Measurements from ENCODE around the gene ALDH9A1. TPM values are rescaled to one million over a fixed set of nuclear protein-coding genes. Genes with fewer than 3 reads are reported as not detected.

ALDH9A1 gene
- total RNA-seq, 1 experiment from 2014 or later = 78.0 TPM

- H3K27ac ChIP-seq (ENCODE audit: low read length) = no peak overlapping the region
- no peaks in the 10 kb centered on the region for H3K4me1 ChIP-seq (ENCODE audit: insufficient read depth, low read length)
- H3K9ac ChIP-seq (ENCODE audit: low read length) = no peak overlapping the region
- TF ChIP-seq EZH2 (IDR thresholded peaks at IDR 0.05; ENCODE audit: low read length, unreplicated experiment) = no peak
- no peak for TF ChIP-seq CTCF (conservative IDR thresholded peaks at IDR 0.05; ENCODE audit: low read depth, low read length)
- TF ChIP-seq EZH2phosphoT487 (IDR thresholded peaks at IDR 0.05; ENCODE audit: borderline replicate concordance, low read length) = no peak
- H3K27me3 ChIP-seq (ENCODE audit: low read length) = no peaks in the 10 kb centered on the region
- no peak overlapping the region for H2AFZ ChIP-seq (ENCODE audit: low read length)
- intact Hi-C loops (cut with micrococcal nuclease) = no loop called here
- ATAC-seq (no peak), DNase-seq (no peak)
- no peaks in the 10 kb centered on the region for H3K9me2 ChIP-seq (replicated peaks; ENCODE audit: low read length)
- peaks cover 15% of the 10 kb centered on the region for H3K36me3 ChIP-seq (ENCODE audit: low read depth, low read length)
- peaks cover 8% of the 10 kb centered on the region; the same call in 1 of the 2 replicates for H4K20me1 ChIP-seq (ENCODE audit: low read length)
- CTCF ChIA-PET = no interaction called here
- no TSS peak for BruUV-seq (replicated peaks)
- peaks cover 69% of the 10 kb centered on the region for H3K79me2 ChIP-seq (ENCODE audit: low read length)
- no peaks in the 10 kb centered on the region for H3K9me3 ChIP-seq (ENCODE audit: low read length)
- POLR2A ChIA-PET (ENCODE audit: unreplicated experiment) = interaction anchor here (0.7 kb wide), 1 partner anchor 10 kb away, joined by 5 read pairs; the partner anchor contains the start of gene ALDH9A1
- H3F3A ChIP-seq (ENCODE audit: low read length, unreplicated experiment) = no peaks in the 10 kb centered on the region
- no peak overlapping the region for H3K4me2 ChIP-seq (ENCODE audit: low read length)
- H3K4me3 ChIP-seq (ENCODE audit: low read length) = no peak overlapping the region
These were observed 10.3 kb downstream of the ALDH9A1 start for GRCh38 chr1:165688046-165688445.

GRCh38 chr1:165686971-165687433 lies 11.4 kb downstream of the ALDH9A1 start:
- H3K9ac ChIP-seq (ENCODE audit: low read length) = no peak overlapping the region
- intact Hi-C loops (cut with micrococcal nuclease) = no loop called here
- no peaks in the 10 kb centered on the region for H3K27me3 ChIP-seq (ENCODE audit: low read length)
- no peaks in the 10 kb centered on the region for H3K9me2 ChIP-seq (replicated peaks; ENCODE audit: low read length)
- no TSS peak for BruUV-seq (replicated peaks)
- ChIA-PET POLR2A (ENCODE audit: unreplicated experiment) (no interaction called here), CTCF (no interaction called here)
- H3K9me3 ChIP-seq (ENCODE audit: low read length) = no peaks in the 10 kb centered on the region
- no peak overlapping the region for H2AFZ ChIP-seq (ENCODE audit: low read length)
- TF ChIP-seq EZH2 (IDR thresholded peaks at IDR 0.05; ENCODE audit: low read length, unreplicated experiment) = no peak
- no peak for TF ChIP-seq CTCF (conservative IDR thresholded peaks at IDR 0.05; ENCODE audit: low read depth, low read length)
- TF ChIP-seq EZH2phosphoT487 (IDR thresholded peaks at IDR 0.05; ENCODE audit: borderline replicate concordance, low read length) = no peak
- H3K4me2 ChIP-seq (ENCODE audit: low read length) = no peak overlapping the region
- no peak for ATAC-seq
- H4K20me1 ChIP-seq (ENCODE audit: low read length) = peaks cover 8% of the 10 kb centered on the region; the same call in 1 of the 2 replicates
- peaks cover 67% of the 10 kb centered on the region for H3K79me2 ChIP-seq (ENCODE audit: low read length)
- no peak overlapping the region for H3K27ac ChIP-seq (ENCODE audit: low read length)
- H3K4me3 ChIP-seq (ENCODE audit: low read length) = no peak overlapping the region
- H3K36me3 ChIP-seq (ENCODE audit: low read depth, low read length) = peaks cover 25% of the 10 kb centered on the region
- DNase-seq = no peak
- no peaks in the 10 kb centered on the region for H3F3A ChIP-seq (ENCODE audit: low read length, unreplicated experiment)
- no peaks in the 10 kb centered on the region for H3K4me1 ChIP-seq (ENCODE audit: insufficient read depth, low read length)

GRCh38 chr1:165686121-165686970 lies 12.0 kb downstream of the ALDH9A1 start:
- peaks cover 31% of the 10 kb centered on the region for H3K36me3 ChIP-seq (ENCODE audit: low read depth, low read length)
- no peak overlapping the region for H3K4me2 ChIP-seq (ENCODE audit: low read length)
- H3K4me3 ChIP-seq (ENCODE audit: low read length) = no peak overlapping the region
- ChIA-PET CTCF (no interaction called here), POLR2A (ENCODE audit: unreplicated experiment) (interaction anchor here (0.7 kb wide), 1 partner anchor 11 kb away, joined by 4 read pairs; no protein-coding TSS in a partner anchor)
- no peak overlapping the region for H3K27ac ChIP-seq (ENCODE audit: low read length)
- no peak overlapping the region for H2AFZ ChIP-seq (ENCODE audit: low read length)
- H3K79me2 ChIP-seq (ENCODE audit: low read length) = peaks cover 61% of the 10 kb centered on the region
- TF ChIP-seq CTCF (conservative IDR thresholded peaks at IDR 0.05; ENCODE audit: low read depth, low read length) (peak; percentile 45), EZH2 (IDR thresholded peaks at IDR 0.05; ENCODE audit: low read length, unreplicated experiment) (no peak), EZH2phosphoT487 (IDR thresholded peaks at IDR 0.05; ENCODE audit: borderline replicate concordance, low read length) (no peak)
- no peak overlapping the region for H3K9ac ChIP-seq (ENCODE audit: low read length)
- ATAC-seq = peak; percentile 50; the same call in 1 of the 2 replicates
- H3K9me3 ChIP-seq (ENCODE audit: low read length) = peaks cover under 1% of the 10 kb centered on the region; the same call in 1 of the 2 replicates
- no peaks in the 10 kb centered on the region for H3F3A ChIP-seq (ENCODE audit: low read length, unreplicated experiment)
- no peaks in the 10 kb centered on the region for H3K9me2 ChIP-seq (replicated peaks; ENCODE audit: low read length)
- intact Hi-C loops (cut with micrococcal nuclease) = no loop called here
- H4K20me1 ChIP-seq (ENCODE audit: low read length) = peaks cover 8% of the 10 kb centered on the region; the same call in 1 of the 2 replicates
- BruUV-seq (replicated peaks) = no TSS peak
- H3K4me1 ChIP-seq (ENCODE audit: insufficient read depth, low read length) = no peaks in the 10 kb centered on the region
- peak; percentile 8 for DNase-seq
- H3K27me3 ChIP-seq (ENCODE audit: low read length) = no peaks in the 10 kb centered on the region

Measured in PC-3 (cell line).